A673 (cell line): ENCODE measurements around the gene TMEM163.

Experiments used
- EZH2 ChIP-seq: fragments of 200-600 bp; sonication (generic); IDR thresholded peaks from 2 replicates; pipeline ENCODE4 v1.6.1; 2017; ENCODE audit warnings: borderline replicate concordance, low read depth, mild to moderate bottlenecking, mixed read lengths, antibody characterized with exemption, low read length; ENCODE audit not compliant: poor library complexity, severe bottlenecking
- TF ChIP-seq, protein P1 (sequence below): fragments of 300-800, 200-600 bp; sonication (generic); conservative IDR thresholded peaks from 2 replicates; pipeline ENCODE4 v1.5.1; 2017; ENCODE audit warnings: low read depth, mild to moderate bottlenecking, antibody characterized with exemption, low read length, moderate library complexity, mixed read lengths

DNA sequence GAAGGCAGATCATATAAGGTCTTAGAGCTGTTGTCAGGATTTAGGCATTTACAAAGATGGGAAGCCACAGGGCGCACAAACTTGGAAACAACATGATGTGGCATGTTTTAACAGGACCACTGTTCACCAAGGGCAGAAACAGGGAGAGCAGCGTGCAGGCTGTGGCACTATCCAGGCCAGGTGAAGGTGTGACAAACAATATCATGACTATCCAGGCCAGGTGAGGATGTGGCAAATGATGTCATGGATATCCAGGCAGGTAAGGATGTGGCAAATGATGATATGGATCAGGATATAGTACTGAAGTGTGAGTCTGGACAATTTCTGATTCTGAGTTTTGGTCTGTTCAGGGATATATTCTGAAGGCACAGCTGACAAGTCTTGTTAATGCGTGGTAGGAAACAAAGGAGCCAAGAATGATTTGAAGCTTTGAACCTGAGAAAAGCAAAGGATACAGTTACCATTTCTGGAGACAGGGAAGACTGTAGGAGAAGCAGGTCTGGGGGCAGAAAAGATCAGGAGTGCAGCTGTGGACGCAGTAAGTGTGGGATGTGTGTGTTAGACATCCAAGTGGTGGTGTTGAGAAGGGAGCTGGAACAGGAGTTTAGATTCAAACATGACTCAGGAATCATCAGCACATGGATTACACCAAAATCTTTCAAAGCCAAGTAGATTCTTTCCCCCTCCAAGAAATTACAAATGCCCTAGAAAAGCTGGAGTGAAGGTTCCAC lies 205.9 kb downstream of the TMEM163 start:
- TF ChIP-seq, protein P1, sequence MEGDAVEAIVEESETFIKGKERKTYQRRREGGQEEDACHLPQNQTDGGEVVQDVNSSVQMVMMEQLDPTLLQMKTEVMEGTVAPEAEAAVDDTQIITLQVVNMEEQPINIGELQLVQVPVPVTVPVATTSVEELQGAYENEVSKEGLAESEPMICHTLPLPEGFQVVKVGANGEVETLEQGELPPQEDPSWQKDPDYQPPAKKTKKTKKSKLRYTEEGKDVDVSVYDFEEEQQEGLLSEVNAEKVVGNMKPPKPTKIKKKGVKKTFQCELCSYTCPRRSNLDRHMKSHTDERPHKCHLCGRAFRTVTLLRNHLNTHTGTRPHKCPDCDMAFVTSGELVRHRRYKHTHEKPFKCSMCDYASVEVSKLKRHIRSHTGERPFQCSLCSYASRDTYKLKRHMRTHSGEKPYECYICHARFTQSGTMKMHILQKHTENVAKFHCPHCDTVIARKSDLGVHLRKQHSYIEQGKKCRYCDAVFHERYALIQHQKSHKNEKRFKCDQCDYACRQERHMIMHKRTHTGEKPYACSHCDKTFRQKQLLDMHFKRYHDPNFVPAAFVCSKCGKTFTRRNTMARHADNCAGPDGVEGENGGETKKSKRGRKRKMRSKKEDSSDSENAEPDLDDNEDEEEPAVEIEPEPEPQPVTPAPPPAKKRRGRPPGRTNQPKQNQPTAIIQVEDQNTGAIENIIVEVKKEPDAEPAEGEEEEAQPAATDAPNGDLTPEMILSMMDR, result no peak
- no peak for TF ChIP-seq EZH2
